Measurements from ENCODE around the gene ZNF296. TPM values are rescaled to one million over a fixed set of nuclear protein-coding genes. Genes with fewer than 3 reads are reported as not detected.

Gene ZNF296
- total RNA-seq, 1 experiment from 2014 or later = not detected

GRCh38 chr19:45049073-45049736 is 27.1 kb downstream of the ZNF296 start:
- H3K36me3 ChIP-seq = peaks cover 65% of the 10 kb centered on the region
- DNase-seq (ENCODE audit: low read depth in 1 of 2, low spot score in 2 of 2) = no peak
- H3K27me3 ChIP-seq (replicated peaks) = no peaks in the 10 kb centered on the region
- H3K4me3 ChIP-seq = no peak overlapping the region
- no peaks in the 10 kb centered on the region for H3K4me1 ChIP-seq (replicated peaks)
- no peak overlapping the region for H3K27ac ChIP-seq
- no peaks in the 10 kb centered on the region for H3K9me3 ChIP-seq (replicated peaks)

- H3K36me3 ChIP-seq = peaks cover 61% of the 10 kb centered on the region
- DNase-seq (ENCODE audit: low read depth in 1 of 2, low spot score in 2 of 2) = no peak
These were observed 29.0 kb downstream of the ZNF296 start for GRCh38 chr19:45047188-45047797.

GRCh38 chr19:45046355-45046754 is 29.9 kb downstream of the ZNF296 start:
- Histone ChIP-seq H3K9me3 (replicated peaks) (no peaks in the 10 kb centered on the region), H3K36me3 (peaks cover 64% of the 10 kb centered on the region), H3K27ac (no peak overlapping the region), H3K27me3 (replicated peaks) (no peaks in the 10 kb centered on the region), H3K4me1 (replicated peaks) (no peaks in the 10 kb centered on the region), H3K4me3 (no peak overlapping the region)
- no peak for DNase-seq (ENCODE audit: low read depth in 1 of 2, low spot score in 2 of 2)

More at GRCh38 chr19:45047188-45047797, 29.0 kb downstream of the ZNF296 start:
- no peak overlapping the region for H3K4me3 ChIP-seq
- no peaks in the 10 kb centered on the region for H3K27me3 ChIP-seq (replicated peaks)
- no peaks in the 10 kb centered on the region for H3K4me1 ChIP-seq (replicated peaks)
- no peaks in the 10 kb centered on the region for H3K9me3 ChIP-seq (replicated peaks)
- no peak overlapping the region for H3K27ac ChIP-seq

GRCh38 chr19:45045671-45046353 is 30.5 kb downstream of the ZNF296 start:
- no peak for DNase-seq (ENCODE audit: low read depth in 1 of 2, low spot score in 2 of 2)
- peaks cover 68% of the 10 kb centered on the region for H3K36me3 ChIP-seq
- no peak overlapping the region for H3K4me3 ChIP-seq
- H3K27me3 ChIP-seq (replicated peaks) = no peaks in the 10 kb centered on the region
- no peaks in the 10 kb centered on the region for H3K9me3 ChIP-seq (replicated peaks)
- H3K4me1 ChIP-seq (replicated peaks) = no peaks in the 10 kb centered on the region
- H3K27ac ChIP-seq = no peak overlapping the region

GRCh38 chr19:45041125-45041524 is 35.2 kb downstream of the ZNF296 start:
- no peak for DNase-seq (ENCODE audit: low read depth in 1 of 2, low spot score in 2 of 2)
- Histone ChIP-seq H3K27me3 (replicated peaks) (no peaks in the 10 kb centered on the region), H3K4me1 (replicated peaks) (peaks cover 8% of the 10 kb centered on the region), H3K4me3 (no peak overlapping the region), H3K27ac (no peak overlapping the region), H3K36me3 (peaks cover 75% of the 10 kb centered on the region), H3K9me3 (replicated peaks) (no peaks in the 10 kb centered on the region)

- H3K27ac ChIP-seq = no peak overlapping the region
- H3K9me3 ChIP-seq (replicated peaks) = no peaks in the 10 kb centered on the region
- peak overlapping the region; percentile 93; the same call in 1 of the 2 replicates for H3K4me3 ChIP-seq
- no peak for DNase-seq (ENCODE audit: low read depth in 1 of 2, low spot score in 2 of 2)
- H3K36me3 ChIP-seq = peaks cover 73% of the 10 kb centered on the region
- no peaks in the 10 kb centered on the region for H3K27me3 ChIP-seq (replicated peaks)
- H3K4me1 ChIP-seq (replicated peaks) = peaks cover 8% of the 10 kb centered on the region
These were observed 36.1 kb downstream of the ZNF296 start for GRCh38 chr19:45040059-45040771.

- Histone ChIP-seq H3K4me1 (replicated peaks) (peaks cover 8% of the 10 kb centered on the region), H3K27ac (peak within 1 kb of the TSS; percentile 84), H3K36me3 (peaks cover 71% of the 10 kb centered on the region), H3K9me3 (replicated peaks) (no peaks in the 10 kb centered on the region), H3K4me3 (peak within 1 kb of the TSS; percentile 93), H3K27me3 (replicated peaks) (no peaks in the 10 kb centered on the region)
- peak; percentile 91 to 93 for DNase-seq (ENCODE audit: low read depth in 1 of 2, low spot score in 2 of 2)
These were observed 37.1 kb downstream of the ZNF296 start, which contains the start of gene CLASRP for GRCh38 chr19:45038931-45039893. CLASRP (plus strand) TSS chr19:45039045; CDS start chr19:45040213, 1,168 bp downstream.

- Histone ChIP-seq H3K27me3 (replicated peaks) (no peaks in the 10 kb centered on the region), H3K9me3 (replicated peaks) (no peaks in the 10 kb centered on the region), H3K36me3 (peaks cover 66% of the 10 kb centered on the region), H3K27ac (no peak overlapping the region), H3K4me1 (replicated peaks) (peaks cover 8% of the 10 kb centered on the region), H3K4me3 (no peak overlapping the region)
- DNase-seq (ENCODE audit: low read depth in 1 of 2, low spot score in 2 of 2) = no peak
These were observed 38.7 kb downstream of the ZNF296 start for GRCh38 chr19:45037393-45038169.

- DNase-seq (ENCODE audit: low read depth in 1 of 2, low spot score in 2 of 2) = no peak
- Histone ChIP-seq H3K27me3 (replicated peaks) (no peaks in the 10 kb centered on the region), H3K4me3 (no peak overlapping the region), H3K36me3 (peaks cover 60% of the 10 kb centered on the region), H3K9me3 (replicated peaks) (no peaks in the 10 kb centered on the region), H3K4me1 (replicated peaks) (peaks cover 8% of the 10 kb centered on the region), H3K27ac (no peak overlapping the region)
These were observed 40.5 kb downstream of the ZNF296 start for GRCh38 chr19:45035755-45036154.

GRCh38 chr19:45032421-45032820 is 43.9 kb downstream of the ZNF296 start:
- peaks cover 62% of the 10 kb centered on the region for H3K36me3 ChIP-seq
- no peaks in the 10 kb centered on the region for H3K4me1 ChIP-seq (replicated peaks)
- H3K27ac ChIP-seq = no peak overlapping the region
- DNase-seq (ENCODE audit: low read depth in 1 of 2, low spot score in 2 of 2) = no peak
- H3K4me3 ChIP-seq = no peak overlapping the region
- no peaks in the 10 kb centered on the region for H3K27me3 ChIP-seq (replicated peaks)
- H3K9me3 ChIP-seq (replicated peaks) = no peaks in the 10 kb centered on the region

- no peaks in the 10 kb centered on the region for H3K4me1 ChIP-seq (replicated peaks)
- no peaks in the 10 kb centered on the region for H3K9me3 ChIP-seq (replicated peaks)
- no peaks in the 10 kb centered on the region for H3K27me3 ChIP-seq (replicated peaks)
- no peak overlapping the region for H3K27ac ChIP-seq
- no peak overlapping the region for H3K4me3 ChIP-seq
- DNase-seq (ENCODE audit: low read depth in 1 of 2, low spot score in 2 of 2) = no peak
- peaks cover 57% of the 10 kb centered on the region for H3K36me3 ChIP-seq
These were observed 45.5 kb downstream of the ZNF296 start for GRCh38 chr19:45030825-45031224.

- peaks cover 38% of the 10 kb centered on the region for H3K36me3 ChIP-seq
- no peak for DNase-seq (ENCODE audit: low read depth in 1 of 2, low spot score in 2 of 2)
- H3K9me3 ChIP-seq (replicated peaks) = no peaks in the 10 kb centered on the region
- no peak overlapping the region for H3K4me3 ChIP-seq
- H3K27ac ChIP-seq = no peak overlapping the region
- H3K4me1 ChIP-seq (replicated peaks) = no peaks in the 10 kb centered on the region
- no peaks in the 10 kb centered on the region for H3K27me3 ChIP-seq (replicated peaks)
These were observed 48.9 kb downstream of the ZNF296 start for GRCh38 chr19:45027371-45027770.
